SJSA1 (cell line): ENCODE results near the gene ZNF518A. TPM values are rescaled to one million over a fixed set of nuclear protein-coding genes. Genes with fewer than 3 reads are reported as not detected.

Experiments
- DNase-seq, 2 experiments: peaks; one replicate each; pipeline ENCODE4 v3.0.0-alpha.2; 2015 to 2020; ENCODE audit warnings: low spot score in 2 of 2, low read depth in 1 of 2
- H3K27ac ChIP-seq: fragments of 250-450 bp; sonication (Bioruptor Pico); 2 replicates; pipeline ENCODE4 v1.5.1; 2020; ENCODE audit warnings: mild to moderate bottlenecking, moderate library complexity
- H3K27me3 ChIP-seq: fragments of 250-450 bp; sonication (Bioruptor Pico); replicated peaks from 2 replicates; pipeline ENCODE4 v1.5.1; 2020; ENCODE audit warnings: mild to moderate bottlenecking, moderate library complexity
- H3K36me3 ChIP-seq: fragments of 250-450 bp; sonication (Bioruptor Pico); 2 replicates; pipeline ENCODE4 v1.5.1; 2020; ENCODE audit warnings: mild to moderate bottlenecking
- H3K4me1 ChIP-seq: fragments of 250-450 bp; sonication (Bioruptor Pico); replicated peaks from 2 replicates; pipeline ENCODE4 v1.6.1; 2021; ENCODE audit warnings: mild to moderate bottlenecking
- H3K4me3 ChIP-seq: fragments of 250-450 bp; sonication (Bioruptor Pico); 2 replicates; pipeline ENCODE4 v1.5.1; 2020; ENCODE audit warnings: mild to moderate bottlenecking
- H3K9me3 ChIP-seq: fragments of 250-450 bp; sonication (Bioruptor Pico); replicated peaks from 2 replicates; pipeline ENCODE4 v1.5.1; 2020; ENCODE audit warnings: mild to moderate bottlenecking
- total RNA-seq: library from RNA; depleted of rRNA; stranded (reverse); fragments of >200 nt; shearing (Covaris generic); gene quantifications from 2 replicates; pipeline ENCODE4 v1.2.3, GENCODE V29; 2014

Gene ZNF518A
- total RNA-seq, 1 experiment from 2014 or later, result 8.0 TPM

DNA sequence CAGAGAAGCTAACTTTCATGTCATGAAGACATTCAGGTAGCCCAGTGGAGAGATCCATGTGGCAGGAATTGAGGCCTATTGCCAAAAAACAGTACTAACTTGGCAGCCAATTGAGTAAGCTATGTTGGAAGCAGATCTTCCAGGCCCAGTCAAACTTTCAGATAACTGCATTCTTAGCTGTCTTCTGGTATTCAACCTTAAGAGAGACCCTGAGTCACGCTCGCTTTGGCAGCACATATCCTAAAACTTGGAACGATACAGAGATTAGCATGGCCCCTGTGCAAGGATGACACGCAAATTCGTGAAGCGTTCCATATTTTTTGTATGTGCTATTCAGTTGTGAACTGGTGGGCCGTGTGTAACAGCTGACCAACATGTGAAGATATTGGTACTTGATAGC lies 17.6 kb upstream of the ZNF518A start:
- no peak overlapping the region for H3K27ac ChIP-seq
- no peaks in the 10 kb centered on the region for H3K36me3 ChIP-seq
- no peaks in the 10 kb centered on the region for H3K9me3 ChIP-seq
- H3K27me3 ChIP-seq, result peaks cover 15% of the 10 kb centered on the region; the same call in 1 of the 2 replicates
- no peak for DNase-seq
- H3K4me1 ChIP-seq, result no peaks in the 10 kb centered on the region
- no peak overlapping the region for H3K4me3 ChIP-seq

DNA sequence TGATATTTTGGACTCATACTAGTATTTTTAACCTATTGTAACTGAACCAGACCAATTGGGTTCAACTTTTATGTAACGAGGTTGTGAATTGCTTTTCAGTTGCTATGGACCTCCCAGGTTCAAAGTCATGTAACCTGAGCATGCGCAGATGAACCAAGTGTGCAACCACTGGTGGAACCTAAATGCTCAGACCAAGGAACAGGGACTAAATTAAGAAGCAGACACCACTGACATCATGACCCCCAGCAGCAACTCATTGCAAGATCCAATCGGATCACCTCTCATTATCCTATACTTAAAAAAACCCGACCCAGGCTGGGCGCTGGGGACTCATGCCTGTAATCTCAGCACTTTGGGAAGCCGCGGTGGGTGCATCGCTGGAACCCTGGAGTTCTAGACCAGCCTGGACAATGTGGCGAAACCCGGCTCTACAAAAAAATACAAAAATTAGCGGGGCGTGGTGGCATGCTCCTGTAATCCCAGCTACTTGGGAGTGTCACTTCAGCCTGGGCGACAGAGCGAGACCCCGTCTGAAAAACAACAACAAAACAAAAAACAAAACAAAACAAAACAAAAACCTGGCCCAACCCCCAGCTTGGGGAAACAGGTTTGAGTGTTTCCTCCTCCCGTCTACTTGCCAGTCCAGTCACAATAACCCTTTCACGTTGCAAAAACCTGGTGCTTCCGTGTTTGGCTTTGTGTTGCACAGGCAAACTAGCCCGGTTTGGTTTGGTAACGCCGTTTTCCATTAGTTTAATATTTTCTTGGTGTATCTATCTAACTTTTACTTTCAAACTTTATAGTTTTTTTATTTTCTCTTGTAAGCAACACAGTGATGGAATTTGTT lies 11.3 kb upstream of the ZNF518A start:
- H3K27me3 ChIP-seq, result 0 out of 2 replicates have a peak, but pooled peaks cover 11% of the 10 kb centered on the region
- H3K27ac ChIP-seq, result no peak overlapping the region
- 0 out of 2 replicates have a peak, but pooled peaks cover 4% of the 10 kb centered on the region for H3K4me1 ChIP-seq
- no peak for DNase-seq
- no peaks in the 10 kb centered on the region for H3K9me3 ChIP-seq
- no peaks in the 10 kb centered on the region for H3K36me3 ChIP-seq
- H3K4me3 ChIP-seq, result no peak overlapping the region

DNA sequence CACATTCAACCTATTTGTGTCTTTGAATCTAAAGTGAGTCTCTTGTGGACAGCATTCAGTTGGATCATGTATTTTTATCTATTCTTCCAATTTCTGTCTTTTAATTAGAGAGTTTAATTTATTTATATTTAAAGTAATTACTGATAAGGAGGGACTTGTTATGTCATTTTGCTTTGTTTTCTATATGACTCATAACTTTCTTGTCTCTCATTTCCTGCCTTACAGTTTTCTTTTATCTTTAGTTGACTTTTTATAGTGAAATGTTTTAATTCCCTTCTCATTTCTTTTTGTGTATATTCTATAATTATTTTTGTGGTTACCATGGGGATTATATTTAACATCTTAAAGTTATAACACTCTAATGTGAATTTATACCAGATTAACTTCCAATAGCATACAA lies 7.3 kb upstream of the ZNF518A start:
- peaks cover 12% of the 10 kb centered on the region for H3K4me1 ChIP-seq
- H3K27ac ChIP-seq, result no peak overlapping the region
- H3K36me3 ChIP-seq, result no peaks in the 10 kb centered on the region
- no peak overlapping the region for H3K4me3 ChIP-seq
- H3K9me3 ChIP-seq, result no peaks in the 10 kb centered on the region
- no peak for DNase-seq
- H3K27me3 ChIP-seq, result 0 out of 2 replicates have a peak, but pooled peaks cover 3% of the 10 kb centered on the region

DNA sequence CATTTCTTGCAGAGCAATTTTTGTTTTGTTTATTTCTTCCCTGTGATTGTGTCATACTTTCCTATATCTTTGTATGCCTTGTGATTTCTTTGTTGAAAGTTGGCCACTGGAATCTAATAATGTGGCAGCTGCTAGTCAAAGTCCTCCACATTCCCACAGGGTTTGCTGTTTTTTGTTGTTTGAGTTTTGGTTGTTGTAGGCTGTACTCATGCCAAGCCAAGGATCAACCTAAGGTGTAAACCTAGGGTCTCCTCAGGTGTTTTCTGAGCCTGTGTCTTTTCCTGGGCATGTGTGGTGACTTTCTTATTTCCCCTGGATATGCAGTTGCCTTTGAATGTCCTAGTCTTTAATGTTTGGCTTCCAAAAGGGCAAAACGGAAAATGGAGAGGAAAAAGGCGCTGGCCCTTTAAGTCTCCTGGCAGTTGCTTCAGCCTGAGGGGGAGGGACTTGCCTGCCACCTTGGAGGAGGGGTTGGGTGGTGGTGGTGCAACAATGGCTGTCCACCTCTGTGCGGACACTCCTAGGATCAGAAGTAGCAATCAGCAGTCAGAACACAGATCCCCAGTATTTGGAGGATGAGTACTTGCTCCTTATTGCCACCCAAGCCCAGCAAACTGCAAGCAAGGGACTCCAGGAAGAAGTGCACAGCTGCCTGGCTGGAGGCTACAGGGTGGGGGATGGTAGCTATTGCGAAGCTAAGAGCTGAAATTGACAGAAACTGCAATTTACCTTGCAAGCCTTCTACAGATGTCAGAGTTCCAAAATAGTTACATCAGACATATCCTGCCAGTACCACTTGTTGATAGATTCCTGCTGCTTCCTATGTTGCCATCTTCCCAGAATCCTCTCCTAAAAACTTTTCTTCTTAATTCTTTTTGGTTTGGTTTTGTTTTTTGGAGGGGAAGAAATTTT lies 5.6 kb upstream of the ZNF518A start:
- peak in 1 of 2 experiments; percentile 16 for DNase-seq

DNA sequence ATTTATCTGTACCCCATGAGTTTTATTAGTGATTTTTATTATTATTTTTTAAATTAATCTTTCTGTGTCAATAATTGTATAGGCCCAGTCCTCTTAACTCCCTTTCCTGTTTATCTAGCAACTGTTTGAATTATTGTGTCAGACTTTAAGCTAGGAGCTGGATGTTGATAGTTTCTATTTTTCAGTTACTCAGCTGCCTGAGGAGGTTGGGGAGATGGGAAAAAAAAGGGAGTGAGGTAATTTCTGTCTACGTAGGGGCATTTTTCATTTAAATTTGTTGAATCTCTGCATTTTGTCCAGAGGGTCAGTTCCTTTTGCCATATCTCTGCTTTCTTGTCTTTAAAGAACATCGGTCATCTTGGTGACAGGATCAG lies 5.0 kb upstream of the ZNF518A start:
- Histone ChIP-seq H3K9me3 (peaks cover 5% of the 10 kb centered on the region; the same call in 1 of the 2 replicates), H3K27ac (no peak overlapping the region), H3K4me1 (peaks cover 19% of the 10 kb centered on the region), H3K36me3 (no peaks in the 10 kb centered on the region), H3K4me3 (no peak overlapping the region), H3K27me3 (0 out of 2 replicates have a peak, but pooled peaks cover 3% of the 10 kb centered on the region)
- DNase-seq, result no peak

More for the DNA sequence above, 5.6 kb upstream of the ZNF518A start:
- H3K36me3 ChIP-seq, result no peaks in the 10 kb centered on the region
- H3K27ac ChIP-seq, result no peak overlapping the region
- peaks cover 16% of the 10 kb centered on the region for H3K4me1 ChIP-seq
- peaks cover 4% of the 10 kb centered on the region; the same call in 1 of the 2 replicates for H3K9me3 ChIP-seq
- 0 out of 2 replicates have a peak, but pooled peaks cover 3% of the 10 kb centered on the region for H3K27me3 ChIP-seq
- H3K4me3 ChIP-seq, result no peak overlapping the region

DNA sequence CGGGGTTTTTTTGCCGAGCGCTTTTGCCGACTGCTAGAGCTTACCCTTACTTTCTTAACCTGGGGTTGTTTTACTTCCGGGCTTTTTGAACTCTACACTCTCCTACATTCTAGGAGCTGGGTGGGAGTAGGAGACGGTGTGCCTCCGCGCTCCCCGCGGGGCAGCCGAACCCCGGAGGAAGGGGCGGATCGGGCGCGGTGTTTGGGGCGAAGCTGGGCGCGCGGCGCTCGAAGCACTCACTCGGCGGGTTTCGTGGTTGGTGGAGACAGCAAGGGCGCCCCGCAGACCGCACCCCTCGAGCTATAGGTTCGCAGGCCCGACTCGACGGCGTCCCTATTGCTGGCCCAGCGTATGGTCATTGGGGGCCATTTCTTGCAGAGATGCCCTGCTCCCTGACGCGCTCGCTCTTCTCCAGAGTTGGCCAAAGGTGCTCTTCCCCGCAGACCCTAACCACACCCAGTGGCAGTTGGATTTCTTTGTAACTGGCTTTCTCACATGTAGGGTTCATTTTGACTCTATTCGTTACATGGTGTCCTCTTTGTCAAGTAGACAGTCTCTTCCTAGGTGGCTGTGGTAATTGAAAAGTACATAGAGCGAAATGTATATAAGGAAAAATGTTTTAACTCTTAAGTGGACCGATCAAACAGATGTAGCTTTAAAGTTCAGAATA lies 364 bp downstream of the ZNF518A start:
- Histone ChIP-seq H3K36me3 (no peaks in the 10 kb centered on the region), H3K27me3 (no peaks in the 10 kb centered on the region), H3K4me1 (peaks cover 7% of the 10 kb centered on the region), H3K4me3 (peak overlapping the region; percentile 51), H3K9me3 (peaks cover 5% of the 10 kb centered on the region; the same call in 1 of the 2 replicates), H3K27ac (peak overlapping the region; percentile 92)
- peak in 1 of 2 experiments; percentile 68 for DNase-seq

DNA sequence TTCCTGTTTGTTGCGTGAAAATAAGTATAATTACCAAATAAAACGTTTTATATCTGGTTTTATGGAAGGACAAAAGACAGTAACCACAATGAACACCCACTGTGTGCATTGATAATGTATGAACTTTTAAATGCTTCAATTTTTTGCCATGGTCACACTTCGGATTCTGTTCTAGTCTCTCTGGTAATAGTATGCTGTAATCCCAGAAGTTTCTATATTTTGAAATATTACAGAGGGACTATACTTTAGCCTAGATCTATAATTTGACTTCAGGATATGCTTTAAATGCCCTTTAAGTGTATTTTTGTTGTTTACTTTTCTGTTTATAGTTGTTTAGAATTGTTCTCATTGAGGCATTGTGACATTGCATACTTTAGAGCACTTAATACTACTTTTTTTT lies 1.5 kb downstream of the ZNF518A start:
- peaks cover 5% of the 10 kb centered on the region; the same call in 1 of the 2 replicates for H3K9me3 ChIP-seq
- no peak for DNase-seq
- no peaks in the 10 kb centered on the region for H3K27me3 ChIP-seq
- H3K4me3 ChIP-seq, result no peak overlapping the region
- H3K4me1 ChIP-seq, result peaks cover 7% of the 10 kb centered on the region
- H3K36me3 ChIP-seq, result 0 out of 2 replicates have a peak, but pooled peaks cover 2% of the 10 kb centered on the region
- no peak overlapping the region for H3K27ac ChIP-seq

DNA sequence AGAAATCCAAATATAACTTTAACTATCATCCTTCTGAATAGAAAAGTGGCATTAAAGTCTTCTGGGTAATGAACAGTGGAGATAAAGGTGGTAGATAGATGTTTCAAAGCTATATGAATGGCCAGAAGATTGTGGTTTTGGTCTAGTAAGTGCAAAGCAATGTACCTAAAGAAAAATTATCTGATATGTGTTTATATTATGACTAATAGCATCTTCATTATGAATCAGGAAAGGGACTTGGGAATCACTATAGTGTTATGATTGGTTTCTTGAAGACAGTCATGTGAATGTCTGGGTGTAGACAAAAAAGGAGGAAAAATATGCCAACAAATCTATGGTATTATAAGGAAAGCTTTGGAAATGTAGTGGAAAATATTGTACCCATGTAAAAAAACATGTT lies 3.0 kb downstream of the ZNF518A start:
- 0 out of 2 replicates have a peak, but pooled peaks cover 3% of the 10 kb centered on the region for H3K36me3 ChIP-seq
- no peak overlapping the region for H3K27ac ChIP-seq
- H3K4me1 ChIP-seq, result peaks cover 7% of the 10 kb centered on the region
- no peak for DNase-seq
- peaks cover 5% of the 10 kb centered on the region; the same call in 1 of the 2 replicates for H3K9me3 ChIP-seq
- no peak overlapping the region for H3K4me3 ChIP-seq
- no peaks in the 10 kb centered on the region for H3K27me3 ChIP-seq

DNA sequence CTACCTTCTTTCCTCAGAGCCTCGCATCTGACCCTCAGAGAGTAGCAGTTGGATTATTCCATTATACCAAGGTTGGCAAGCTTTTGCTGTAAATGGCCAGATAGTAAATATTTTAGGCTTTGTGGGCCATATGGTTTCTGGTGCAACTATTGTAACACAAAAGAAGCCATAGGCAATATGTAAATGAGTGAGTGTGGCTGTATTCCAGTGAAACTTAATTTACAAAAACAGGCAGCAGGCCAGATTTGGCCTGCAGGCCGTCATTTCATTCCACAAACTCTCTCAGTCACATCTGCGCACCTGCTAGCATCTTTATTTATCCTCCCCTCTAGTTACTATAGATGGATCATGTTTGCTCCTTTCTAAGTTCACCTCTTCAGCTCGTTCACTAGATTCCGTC lies 6.7 kb downstream of the ZNF518A start:
- H3K9me3 ChIP-seq, result no peaks in the 10 kb centered on the region
- no peak for DNase-seq
- H3K36me3 ChIP-seq, result 0 out of 2 replicates have a peak, but pooled peaks cover 3% of the 10 kb centered on the region
- no peak overlapping the region for H3K27ac ChIP-seq
- H3K27me3 ChIP-seq, result no peaks in the 10 kb centered on the region
- H3K4me3 ChIP-seq, result no peak overlapping the region
- H3K4me1 ChIP-seq, result no peaks in the 10 kb centered on the region

DNA sequence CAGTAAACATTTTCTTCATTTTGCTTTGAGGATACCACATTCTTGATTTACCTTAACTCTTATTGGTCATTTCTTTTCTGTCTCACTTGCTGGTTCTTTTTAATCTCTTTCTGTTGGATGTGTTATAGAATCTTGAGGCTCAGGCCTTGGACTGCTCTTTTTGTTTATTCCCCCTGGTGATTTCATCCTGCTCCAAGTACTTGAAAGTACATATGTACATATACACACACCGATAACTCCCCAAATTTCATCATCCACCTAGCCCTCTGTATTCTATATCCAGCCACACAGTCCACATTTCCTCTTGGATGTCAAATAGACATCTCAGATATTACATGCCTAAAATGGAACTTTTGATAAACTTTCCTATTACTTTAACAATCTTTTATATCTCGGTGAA lies 7.5 kb downstream of the ZNF518A start:
- no peaks in the 10 kb centered on the region for H3K27me3 ChIP-seq
- H3K27ac ChIP-seq, result no peak overlapping the region
- no peak for DNase-seq
- H3K9me3 ChIP-seq, result no peaks in the 10 kb centered on the region
- no peak overlapping the region for H3K4me3 ChIP-seq
- H3K4me1 ChIP-seq, result no peaks in the 10 kb centered on the region
- 0 out of 2 replicates have a peak, but pooled peaks cover 3% of the 10 kb centered on the region for H3K36me3 ChIP-seq

DNA sequence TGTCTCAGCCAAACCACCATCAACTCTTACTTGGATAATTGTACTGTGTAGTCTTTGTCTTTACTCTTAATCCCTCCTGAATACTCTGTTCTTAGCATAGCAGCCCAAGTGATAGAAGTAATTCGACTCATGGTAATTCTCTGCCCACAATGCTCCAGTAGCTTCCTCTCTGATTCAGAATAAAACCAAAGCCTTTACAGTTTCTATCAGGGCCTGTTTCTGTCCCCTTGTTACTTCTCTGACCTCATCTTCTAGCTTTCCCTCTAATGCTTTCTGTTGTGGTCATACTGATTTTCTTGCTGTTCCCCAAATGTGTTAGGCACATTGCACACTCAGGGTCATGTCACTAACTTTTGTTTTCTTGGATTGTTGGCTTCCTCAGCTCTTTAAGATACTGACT lies 8.0 kb downstream of the ZNF518A start:
- no peak overlapping the region for H3K4me3 ChIP-seq
- H3K36me3 ChIP-seq, result 0 out of 2 replicates have a peak, but pooled peaks cover 3% of the 10 kb centered on the region
- H3K9me3 ChIP-seq, result no peaks in the 10 kb centered on the region
- no peak overlapping the region for H3K27ac ChIP-seq
- H3K4me1 ChIP-seq, result no peaks in the 10 kb centered on the region
- no peak for DNase-seq
- no peaks in the 10 kb centered on the region for H3K27me3 ChIP-seq

DNA sequence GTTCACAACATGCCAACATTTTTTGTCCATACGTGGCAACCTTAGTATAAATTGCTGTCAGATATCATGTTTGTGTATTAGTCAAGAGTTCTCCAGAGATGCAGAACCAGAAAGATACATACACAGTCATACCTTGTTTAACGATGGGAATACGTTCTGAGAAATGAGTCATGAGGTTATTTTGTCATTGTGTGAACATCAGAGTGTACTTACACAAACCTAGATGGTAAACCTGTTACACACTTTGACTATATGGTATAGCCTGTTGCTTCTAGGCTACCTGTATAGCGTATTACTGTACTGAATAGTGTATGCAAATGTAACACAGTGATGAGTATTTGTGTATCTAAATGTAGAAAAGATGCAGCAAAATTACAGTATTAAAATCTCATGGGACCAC lies 22.3 kb downstream of the ZNF518A start:
- H3K9me3 ChIP-seq, result no peaks in the 10 kb centered on the region
- no peaks in the 10 kb centered on the region for H3K27me3 ChIP-seq
- no peaks in the 10 kb centered on the region for H3K4me1 ChIP-seq
- no peak for DNase-seq
- H3K36me3 ChIP-seq, result peaks cover 4% of the 10 kb centered on the region; the same call in 1 of the 2 replicates
- no peak overlapping the region for H3K4me3 ChIP-seq
- H3K27ac ChIP-seq, result no peak overlapping the region

DNA sequence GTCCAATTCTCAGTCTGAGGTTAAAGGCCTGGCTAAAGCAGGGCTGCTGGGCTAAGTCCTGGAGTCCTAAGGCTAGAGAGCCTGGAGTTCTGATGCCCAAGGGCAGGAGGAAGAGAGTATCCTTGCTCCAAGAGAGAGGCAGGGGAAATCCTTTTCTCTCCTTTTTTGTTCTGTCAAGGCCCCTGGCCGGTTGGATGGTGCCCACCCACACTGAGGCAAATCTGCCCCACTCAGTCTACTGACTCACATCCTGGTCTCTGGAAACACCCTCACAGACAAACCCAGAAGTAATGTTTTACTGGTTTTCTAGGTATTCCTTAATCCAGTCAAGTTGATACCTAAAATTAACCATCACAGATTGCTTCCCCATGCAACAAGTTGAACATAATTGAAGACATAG lies 23.0 kb downstream of the ZNF518A start:
- Histone ChIP-seq H3K4me3 (no peak overlapping the region), H3K27ac (no peak overlapping the region), H3K4me1 (no peaks in the 10 kb centered on the region), H3K27me3 (no peaks in the 10 kb centered on the region), H3K36me3 (peaks cover 10% of the 10 kb centered on the region; the same call in 1 of the 2 replicates), H3K9me3 (no peaks in the 10 kb centered on the region)
- no peak for DNase-seq
